ENCODE results near the gene WDR43. TPM values are rescaled to one million over a fixed set of nuclear protein-coding genes. Genes with fewer than 3 reads are reported as not detected.

The WDR43 gene
- total and polyA plus RNA-seq, 4 donors, result 11.1 to 43.1 (median 17.5) TPM

DNA sequence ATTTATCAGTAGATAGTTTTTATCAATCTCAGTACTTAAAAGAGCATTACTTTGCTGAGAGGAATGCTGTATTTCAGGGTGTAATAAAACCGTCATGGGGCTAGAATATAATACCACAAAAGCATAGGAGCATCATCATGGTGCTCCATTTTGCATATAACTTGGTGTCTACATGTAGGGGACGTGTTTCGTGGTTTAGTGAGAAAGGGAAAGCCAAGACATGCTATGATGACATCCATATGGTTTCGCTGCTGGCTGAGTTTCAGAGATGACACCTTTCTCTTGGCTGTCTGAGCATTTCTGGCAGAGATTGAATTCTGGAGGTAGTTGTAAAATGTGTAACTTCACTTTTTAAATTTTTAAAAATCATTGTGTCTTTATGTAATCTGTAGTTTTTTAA is 32.4 kb downstream of the WDR43 start:
- no peak overlapping the region for H3K27ac ChIP-seq (ENCODE audit: low read depth in 1 of 2, low read length in 2 of 2)
- H3K9me3 ChIP-seq (ENCODE audit: control insufficient read depth in 4 of 4, low read length in 3 of 4), result no peaks in the 10 kb centered on the region
- H3K9ac ChIP-seq (ENCODE audit: low read depth in 1 of 2, low read length in 2 of 2), result no peak overlapping the region
- no peak for DNase-seq (ENCODE audit: low spot score)
- no peaks in the 10 kb centered on the region for H3K27me3 ChIP-seq (ENCODE audit: control insufficient read depth in 4 of 4, insufficient read depth in 4 of 4, low read length in 3 of 4)
- peaks cover 8 to 81% (median 53%) of the 10 kb centered on the region in 4 donors for H3K36me3 ChIP-seq (ENCODE audit: control insufficient read depth in 4 of 4, insufficient read depth in 3 of 4, low read depth in 1 of 4, low read length in 3 of 4)
- 95% methylated on average over 4 of the region's 4 CpGs for WGBS
- H3K4me1 ChIP-seq (ENCODE audit: control insufficient read depth in 4 of 4, insufficient read depth in 4 of 4, low read length in 3 of 4), result no peaks in the 10 kb centered on the region
- no peak for TF ChIP-seq SP1 (IDR thresholded peaks at IDR 0.05)
- TF ChIP-seq, protein P1, sequence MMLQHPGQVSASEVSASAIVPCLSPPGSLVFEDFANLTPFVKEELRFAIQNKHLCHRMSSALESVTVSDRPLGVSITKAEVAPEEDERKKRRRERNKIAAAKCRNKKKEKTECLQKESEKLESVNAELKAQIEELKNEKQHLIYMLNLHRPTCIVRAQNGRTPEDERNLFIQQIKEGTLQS (IDR thresholded peaks at IDR 0.05), result no peak
- TF ChIP-seq, protein P2, sequence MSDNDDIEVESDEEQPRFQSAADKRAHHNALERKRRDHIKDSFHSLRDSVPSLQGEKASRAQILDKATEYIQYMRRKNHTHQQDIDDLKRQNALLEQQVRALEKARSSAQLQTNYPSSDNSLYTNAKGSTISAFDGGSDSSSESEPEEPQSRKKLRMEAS (IDR thresholded peaks at IDR 0.05), result no peak
- TF ChIP-seq JUND (IDR thresholded peaks at IDR 0.05), result no peak
- TF ChIP-seq GABPA (IDR thresholded peaks at IDR 0.05 in 1 of 2, conservative IDR thresholded peaks at IDR 0.05 in 1 of 2), result no peak
- TF ChIP-seq HNF4A (conservative IDR thresholded peaks at IDR 0.05), result no peak
- TF ChIP-seq EGR1 (IDR thresholded peaks at IDR 0.05; ENCODE audit: low read depth in 2 of 2), result no peak
- no peak for TF ChIP-seq TAF1 (conservative IDR thresholded peaks at IDR 0.05)
- no peak for TF ChIP-seq RAD21 (IDR thresholded peaks at IDR 0.05)
- TF ChIP-seq FOXA1 (IDR thresholded peaks at IDR 0.05), result no peak
- TF ChIP-seq, protein P3, sequence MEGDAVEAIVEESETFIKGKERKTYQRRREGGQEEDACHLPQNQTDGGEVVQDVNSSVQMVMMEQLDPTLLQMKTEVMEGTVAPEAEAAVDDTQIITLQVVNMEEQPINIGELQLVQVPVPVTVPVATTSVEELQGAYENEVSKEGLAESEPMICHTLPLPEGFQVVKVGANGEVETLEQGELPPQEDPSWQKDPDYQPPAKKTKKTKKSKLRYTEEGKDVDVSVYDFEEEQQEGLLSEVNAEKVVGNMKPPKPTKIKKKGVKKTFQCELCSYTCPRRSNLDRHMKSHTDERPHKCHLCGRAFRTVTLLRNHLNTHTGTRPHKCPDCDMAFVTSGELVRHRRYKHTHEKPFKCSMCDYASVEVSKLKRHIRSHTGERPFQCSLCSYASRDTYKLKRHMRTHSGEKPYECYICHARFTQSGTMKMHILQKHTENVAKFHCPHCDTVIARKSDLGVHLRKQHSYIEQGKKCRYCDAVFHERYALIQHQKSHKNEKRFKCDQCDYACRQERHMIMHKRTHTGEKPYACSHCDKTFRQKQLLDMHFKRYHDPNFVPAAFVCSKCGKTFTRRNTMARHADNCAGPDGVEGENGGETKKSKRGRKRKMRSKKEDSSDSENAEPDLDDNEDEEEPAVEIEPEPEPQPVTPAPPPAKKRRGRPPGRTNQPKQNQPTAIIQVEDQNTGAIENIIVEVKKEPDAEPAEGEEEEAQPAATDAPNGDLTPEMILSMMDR (IDR thresholded peaks at IDR 0.05; ENCODE audit: low read depth, low read length, missing input control), result no peak
- no peak for TF ChIP-seq HNF4G (IDR thresholded peaks at IDR 0.05)
- no peak for TF ChIP-seq RXRA (IDR thresholded peaks at IDR 0.05)
- TF ChIP-seq, protein P4, sequence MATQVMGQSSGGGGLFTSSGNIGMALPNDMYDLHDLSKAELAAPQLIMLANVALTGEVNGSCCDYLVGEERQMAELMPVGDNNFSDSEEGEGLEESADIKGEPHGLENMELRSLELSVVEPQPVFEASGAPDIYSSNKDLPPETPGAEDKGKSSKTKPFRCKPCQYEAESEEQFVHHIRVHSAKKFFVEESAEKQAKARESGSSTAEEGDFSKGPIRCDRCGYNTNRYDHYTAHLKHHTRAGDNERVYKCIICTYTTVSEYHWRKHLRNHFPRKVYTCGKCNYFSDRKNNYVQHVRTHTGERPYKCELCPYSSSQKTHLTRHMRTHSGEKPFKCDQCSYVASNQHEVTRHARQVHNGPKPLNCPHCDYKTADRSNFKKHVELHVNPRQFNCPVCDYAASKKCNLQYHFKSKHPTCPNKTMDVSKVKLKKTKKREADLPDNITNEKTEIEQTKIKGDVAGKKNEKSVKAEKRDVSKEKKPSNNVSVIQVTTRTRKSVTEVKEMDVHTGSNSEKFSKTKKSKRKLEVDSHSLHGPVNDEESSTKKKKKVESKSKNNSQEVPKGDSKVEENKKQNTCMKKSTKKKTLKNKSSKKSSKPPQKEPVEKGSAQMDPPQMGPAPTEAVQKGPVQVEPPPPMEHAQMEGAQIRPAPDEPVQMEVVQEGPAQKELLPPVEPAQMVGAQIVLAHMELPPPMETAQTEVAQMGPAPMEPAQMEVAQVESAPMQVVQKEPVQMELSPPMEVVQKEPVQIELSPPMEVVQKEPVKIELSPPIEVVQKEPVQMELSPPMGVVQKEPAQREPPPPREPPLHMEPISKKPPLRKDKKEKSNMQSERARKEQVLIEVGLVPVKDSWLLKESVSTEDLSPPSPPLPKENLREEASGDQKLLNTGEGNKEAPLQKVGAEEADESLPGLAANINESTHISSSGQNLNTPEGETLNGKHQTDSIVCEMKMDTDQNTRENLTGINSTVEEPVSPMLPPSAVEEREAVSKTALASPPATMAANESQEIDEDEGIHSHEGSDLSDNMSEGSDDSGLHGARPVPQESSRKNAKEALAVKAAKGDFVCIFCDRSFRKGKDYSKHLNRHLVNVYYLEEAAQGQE (IDR thresholded peaks at IDR 0.05), result no peak
- TF ChIP-seq, protein P5, sequence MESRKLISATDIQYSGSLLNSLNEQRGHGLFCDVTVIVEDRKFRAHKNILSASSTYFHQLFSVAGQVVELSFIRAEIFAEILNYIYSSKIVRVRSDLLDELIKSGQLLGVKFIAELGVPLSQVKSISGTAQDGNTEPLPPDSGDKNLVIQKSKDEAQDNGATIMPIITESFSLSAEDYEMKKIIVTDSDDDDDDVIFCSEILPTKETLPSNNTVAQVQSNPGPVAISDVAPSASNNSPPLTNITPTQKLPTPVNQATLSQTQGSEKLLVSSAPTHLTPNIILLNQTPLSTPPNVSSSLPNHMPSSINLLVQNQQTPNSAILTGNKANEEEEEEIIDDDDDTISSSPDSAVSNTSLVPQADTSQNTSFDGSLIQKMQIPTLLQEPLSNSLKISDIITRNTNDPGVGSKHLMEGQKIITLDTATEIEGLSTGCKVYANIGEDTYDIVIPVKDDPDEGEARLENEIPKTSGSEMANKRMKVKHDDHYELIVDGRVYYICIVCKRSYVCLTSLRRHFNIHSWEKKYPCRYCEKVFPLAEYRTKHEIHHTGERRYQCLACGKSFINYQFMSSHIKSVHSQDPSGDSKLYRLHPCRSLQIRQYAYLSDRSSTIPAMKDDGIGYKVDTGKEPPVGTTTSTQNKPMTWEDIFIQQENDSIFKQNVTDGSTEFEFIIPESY (IDR thresholded peaks at IDR 0.05), result no peak
- no peak for TF ChIP-seq NR2F2 (IDR thresholded peaks at IDR 0.05)
- no peak for TF ChIP-seq YY1 (IDR thresholded peaks at IDR 0.05)
- H3K4me3 ChIP-seq (ENCODE audit: low read depth in 1 of 3, low read length in 3 of 3), result no peak overlapping the region

All from liver (tissue), 9 donors.